WTC11 (cell line): ENCODE results near the gene SLC5A12. TPM values are rescaled to one million over a fixed set of nuclear protein-coding genes. Genes with fewer than 3 reads are reported as not detected.

ENCODE experiments used
- ATAC-seq: fragments of 200-7000 bp; cut with Tn5 transposase; 2 replicates; pipeline ENCODE4 v1.10.0; 2021; ENCODE audit warnings: mild to moderate bottlenecking, moderate library complexity
- Bru-seq: library from RNA; stranded (reverse); fragments of 400-500 nt; gene quantifications from one replicate; lab custom pipeline; 2021; lab: Mats Ljungman, UMichigan
- CTCF ChIA-PET: fragments of 300-600 bp; sonication (Branson Sonifier 250); formaldehyde crosslinking; loops from one replicate; lab custom pipeline; 2021; ENCODE audit warnings: antibody characterized with exemption; lab: Charles Lee
- POLR2A ChIA-PET: fragments of 350-600 bp; sonication (Branson Sonifier 250); formaldehyde crosslinking; loops from one replicate; lab custom pipeline; 2021; ENCODE audit warnings: antibody characterized with exemption; lab: Charles Lee
- DNase-seq: peaks from one replicate; pipeline ENCODE4 v3.0.0; 2021; ENCODE audit warnings: low spot score
- H3K27ac Mint-ChIP-seq: 2 replicates; pipeline ENCODE4 v1.8.0; 2021; ENCODE audit warnings: mixed read lengths
- H3K27me3 Mint-ChIP-seq: 2 replicates; pipeline ENCODE4 v1.8.0; 2021; ENCODE audit warnings: low read depth, mild to moderate bottlenecking, moderate library complexity, mixed read lengths
- H3K36me3 Mint-ChIP-seq: 2 replicates; pipeline ENCODE4 v1.8.0; 2021; ENCODE audit warnings: mixed read lengths
- H3K4me1 Mint-ChIP-seq: 2 replicates; pipeline ENCODE4 v1.8.0; 2022; ENCODE audit warnings: mixed read lengths
- H3K4me3 Mint-ChIP-seq: 2 replicates; pipeline ENCODE4 v1.8.0; 2021; ENCODE audit warnings: mild to moderate bottlenecking, moderate library complexity, mixed read lengths
- H3K9me3 Mint-ChIP-seq: 2 replicates; pipeline ENCODE4 v1.8.0; 2021; ENCODE audit warnings: mixed read lengths
- CBFB ChIP-seq: sonication (generic); formaldehyde crosslinking; IDR thresholded peaks from 2 replicates; pipeline ENCODE4 v1.8.1; 2022; ENCODE audit warnings: mild to moderate bottlenecking, low read depth, missing genetic modification reagents
- CREM ChIP-seq: sonication (generic); formaldehyde crosslinking; IDR thresholded peaks from 2 replicates; pipeline ENCODE4 v1.8.1; 2022; ENCODE audit warnings: mild to moderate bottlenecking, missing genetic modification reagents, moderate library complexity
- ELF4 ChIP-seq: sonication (generic); formaldehyde crosslinking; IDR thresholded peaks from 2 replicates; pipeline ENCODE4 v1.8.1; 2022; ENCODE audit warnings: low read depth, mild to moderate bottlenecking, moderate library complexity, missing genetic modification reagents
- EMX1 ChIP-seq: fragments of 250-450 bp; sonication (Bioruptor Pico); IDR thresholded peaks from 2 replicates; pipeline ENCODE4 v1.8.0; 2021; ENCODE audit warnings: mild to moderate bottlenecking
- MXD4 ChIP-seq: fragments of 250-450 bp; sonication (Bioruptor Pico); IDR thresholded peaks from 2 replicates; pipeline ENCODE4 v1.8.0; 2021; ENCODE audit warnings: mild to moderate bottlenecking, moderate library complexity, borderline replicate concordance
- SOX15 ChIP-seq: fragments of 250-450 bp; sonication (Bioruptor Pico); IDR thresholded peaks from 2 replicates; pipeline ENCODE4 v1.9.0; 2021; ENCODE audit warnings: mild to moderate bottlenecking
- SP1 ChIP-seq: sonication (generic); formaldehyde crosslinking; conservative IDR thresholded peaks from 2 replicates; pipeline ENCODE4 v1.8.1; 2022; ENCODE audit warnings: missing genetic modification reagents
- TP53 ChIP-seq: sonication (generic); formaldehyde crosslinking; IDR thresholded peaks from 2 replicates; pipeline ENCODE4 v1.8.1; 2023; ENCODE audit warnings: mild to moderate bottlenecking, missing genetic modification reagents
- long read RNA-seq, 3 experiments: library from RNA in 1 of 3; library from capped mRNA in 1 of 3; library from polyadenylated mRNA in 1 of 3; unstranded in 2 of 3; stranded (forward) in 1 of 3; transcript quantifications; one replicate each; pipeline ENCODE4 v2.0.0, GENCODE V29; 2021
- total RNA-seq: library from RNA; stranded (reverse); gene quantifications from 3 replicates; pipeline ENCODE4 v1.2.3, GENCODE V29; 2021
- TF ChIP-seq, protein P1 (sequence below): fragments of 250-450 bp; sonication (Bioruptor Pico); IDR thresholded peaks from 2 replicates; pipeline ENCODE4 v1.9.0; 2021; ENCODE audit warnings: mild to moderate bottlenecking
- TF ChIP-seq, protein P2 (sequence below): fragments of 250-450 bp; sonication (Bioruptor Pico); IDR thresholded peaks from 2 replicates; pipeline ENCODE4 v1.9.0; 2021; ENCODE audit warnings: mild to moderate bottlenecking
- TF ChIP-seq, protein P3 (sequence below): fragments of 200-600 bp; IDR thresholded peaks from 2 replicates; pipeline ENCODE4 v1.8.0; 2022; ENCODE audit warnings: antibody characterized with exemption
- TF ChIP-seq, protein P4 (sequence below): sonication (generic); formaldehyde crosslinking; conservative IDR thresholded peaks from 2 replicates; pipeline ENCODE4 v1.8.1; 2023; ENCODE audit warnings: mild to moderate bottlenecking, low read depth, missing genetic modification reagents, moderate library complexity
- TF ChIP-seq, protein P5 (sequence below): sonication (generic); formaldehyde crosslinking; IDR thresholded peaks from 2 replicates; pipeline ENCODE4 v1.8.1; 2022; ENCODE audit warnings: low read depth, missing genetic modification reagents, borderline replicate concordance

SLC5A12 gene, protein sequence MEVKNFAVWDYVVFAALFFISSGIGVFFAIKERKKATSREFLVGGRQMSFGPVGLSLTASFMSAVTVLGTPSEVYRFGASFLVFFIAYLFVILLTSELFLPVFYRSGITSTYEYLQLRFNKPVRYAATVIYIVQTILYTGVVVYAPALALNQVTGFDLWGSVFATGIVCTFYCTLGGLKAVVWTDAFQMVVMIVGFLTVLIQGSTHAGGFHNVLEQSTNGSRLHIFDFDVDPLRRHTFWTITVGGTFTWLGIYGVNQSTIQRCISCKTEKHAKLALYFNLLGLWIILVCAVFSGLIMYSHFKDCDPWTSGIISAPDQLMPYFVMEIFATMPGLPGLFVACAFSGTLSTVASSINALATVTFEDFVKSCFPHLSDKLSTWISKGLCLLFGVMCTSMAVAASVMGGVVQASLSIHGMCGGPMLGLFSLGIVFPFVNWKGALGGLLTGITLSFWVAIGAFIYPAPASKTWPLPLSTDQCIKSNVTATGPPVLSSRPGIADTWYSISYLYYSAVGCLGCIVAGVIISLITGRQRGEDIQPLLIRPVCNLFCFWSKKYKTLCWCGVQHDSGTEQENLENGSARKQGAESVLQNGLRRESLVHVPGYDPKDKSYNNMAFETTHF
- total RNA-seq (1.9 to 2.8 TPM (median 2.3 TPM) in 3 replicates), Bru-seq, nascent RNA (percentile 49 among the genes with signal in this experiment)
- long read RNA-seq, experiment 1, partial matches to known transcripts, result 1 of 5 reads
- long read RNA-seq, experiment 1, other reads (novel, unspliced or antisense), result 4 of 5 reads
- long read RNA-seq, experiment 2, partial matches to known transcripts, result 1 of 2 reads
- long read RNA-seq, experiment 2, other reads (novel, unspliced or antisense), result 1 of 2 reads
- long read RNA-seq, experiment 3, partial matches to known transcripts, result 0 of 1 reads
- long read RNA-seq, experiment 3, other reads (novel, unspliced or antisense), result 1 of 1 reads

DNA sequence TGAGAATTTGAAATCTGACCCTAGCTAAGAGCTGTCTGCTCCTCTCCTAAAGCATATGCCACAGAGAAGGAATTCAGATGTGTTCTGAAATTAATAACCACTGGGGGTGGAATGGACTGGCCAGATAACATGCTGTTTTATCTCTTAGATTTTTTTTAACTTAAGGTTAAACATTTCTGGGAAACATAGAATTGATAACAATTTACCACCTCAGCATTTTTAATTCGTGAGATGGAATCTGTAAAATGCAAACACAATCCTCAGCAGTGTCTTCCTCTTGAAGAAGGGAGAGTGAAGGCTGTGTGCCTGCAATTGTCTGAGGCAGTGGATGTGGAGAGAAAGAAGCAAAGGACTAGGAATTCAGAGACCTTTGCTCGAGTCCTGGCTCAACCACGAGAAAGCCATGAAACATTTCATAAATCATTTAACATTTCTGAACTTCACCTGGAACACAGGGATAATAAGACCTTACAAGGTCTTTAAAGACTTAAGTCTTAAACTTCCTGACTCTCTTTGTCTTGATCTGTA lies at the start of gene SLC5A12:
Gene SLC5A12, minus strand, starts transcription at position 113 of the 528 bp plus-strand sequence. CDS start 346 bp downstream, outside the sequence.
- no peak for ATAC-seq
- DNase-seq, result no peak
- H3K9me3 Mint-ChIP-seq, result no peaks in the 10 kb centered on the region
- TF ChIP-seq SOX15 (CRISPR knock-in tag), result no peak
- TF ChIP-seq EMX1 (CRISPR knock-in tag), result no peak
- TF ChIP-seq, protein P1, sequence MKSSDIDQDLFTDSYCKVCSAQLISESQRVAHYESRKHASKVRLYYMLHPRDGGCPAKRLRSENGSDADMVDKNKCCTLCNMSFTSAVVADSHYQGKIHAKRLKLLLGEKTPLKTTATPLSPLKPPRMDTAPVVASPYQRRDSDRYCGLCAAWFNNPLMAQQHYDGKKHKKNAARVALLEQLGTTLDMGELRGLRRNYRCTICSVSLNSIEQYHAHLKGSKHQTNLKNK (CRISPR knock-in tag), result no peak
- TF ChIP-seq, protein P2, sequence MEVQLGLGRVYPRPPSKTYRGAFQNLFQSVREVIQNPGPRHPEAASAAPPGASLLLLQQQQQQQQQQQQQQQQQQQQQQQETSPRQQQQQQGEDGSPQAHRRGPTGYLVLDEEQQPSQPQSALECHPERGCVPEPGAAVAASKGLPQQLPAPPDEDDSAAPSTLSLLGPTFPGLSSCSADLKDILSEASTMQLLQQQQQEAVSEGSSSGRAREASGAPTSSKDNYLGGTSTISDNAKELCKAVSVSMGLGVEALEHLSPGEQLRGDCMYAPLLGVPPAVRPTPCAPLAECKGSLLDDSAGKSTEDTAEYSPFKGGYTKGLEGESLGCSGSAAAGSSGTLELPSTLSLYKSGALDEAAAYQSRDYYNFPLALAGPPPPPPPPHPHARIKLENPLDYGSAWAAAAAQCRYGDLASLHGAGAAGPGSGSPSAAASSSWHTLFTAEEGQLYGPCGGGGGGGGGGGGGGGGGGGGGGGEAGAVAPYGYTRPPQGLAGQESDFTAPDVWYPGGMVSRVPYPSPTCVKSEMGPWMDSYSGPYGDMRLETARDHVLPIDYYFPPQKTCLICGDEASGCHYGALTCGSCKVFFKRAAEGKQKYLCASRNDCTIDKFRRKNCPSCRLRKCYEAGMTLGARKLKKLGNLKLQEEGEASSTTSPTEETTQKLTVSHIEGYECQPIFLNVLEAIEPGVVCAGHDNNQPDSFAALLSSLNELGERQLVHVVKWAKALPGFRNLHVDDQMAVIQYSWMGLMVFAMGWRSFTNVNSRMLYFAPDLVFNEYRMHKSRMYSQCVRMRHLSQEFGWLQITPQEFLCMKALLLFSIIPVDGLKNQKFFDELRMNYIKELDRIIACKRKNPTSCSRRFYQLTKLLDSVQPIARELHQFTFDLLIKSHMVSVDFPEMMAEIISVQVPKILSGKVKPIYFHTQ (CRISPR knock-in tag), result no peak
- TF ChIP-seq, protein P3, sequence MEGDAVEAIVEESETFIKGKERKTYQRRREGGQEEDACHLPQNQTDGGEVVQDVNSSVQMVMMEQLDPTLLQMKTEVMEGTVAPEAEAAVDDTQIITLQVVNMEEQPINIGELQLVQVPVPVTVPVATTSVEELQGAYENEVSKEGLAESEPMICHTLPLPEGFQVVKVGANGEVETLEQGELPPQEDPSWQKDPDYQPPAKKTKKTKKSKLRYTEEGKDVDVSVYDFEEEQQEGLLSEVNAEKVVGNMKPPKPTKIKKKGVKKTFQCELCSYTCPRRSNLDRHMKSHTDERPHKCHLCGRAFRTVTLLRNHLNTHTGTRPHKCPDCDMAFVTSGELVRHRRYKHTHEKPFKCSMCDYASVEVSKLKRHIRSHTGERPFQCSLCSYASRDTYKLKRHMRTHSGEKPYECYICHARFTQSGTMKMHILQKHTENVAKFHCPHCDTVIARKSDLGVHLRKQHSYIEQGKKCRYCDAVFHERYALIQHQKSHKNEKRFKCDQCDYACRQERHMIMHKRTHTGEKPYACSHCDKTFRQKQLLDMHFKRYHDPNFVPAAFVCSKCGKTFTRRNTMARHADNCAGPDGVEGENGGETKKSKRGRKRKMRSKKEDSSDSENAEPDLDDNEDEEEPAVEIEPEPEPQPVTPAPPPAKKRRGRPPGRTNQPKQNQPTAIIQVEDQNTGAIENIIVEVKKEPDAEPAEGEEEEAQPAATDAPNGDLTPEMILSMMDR, result no peak
- TF ChIP-seq, protein P4, sequence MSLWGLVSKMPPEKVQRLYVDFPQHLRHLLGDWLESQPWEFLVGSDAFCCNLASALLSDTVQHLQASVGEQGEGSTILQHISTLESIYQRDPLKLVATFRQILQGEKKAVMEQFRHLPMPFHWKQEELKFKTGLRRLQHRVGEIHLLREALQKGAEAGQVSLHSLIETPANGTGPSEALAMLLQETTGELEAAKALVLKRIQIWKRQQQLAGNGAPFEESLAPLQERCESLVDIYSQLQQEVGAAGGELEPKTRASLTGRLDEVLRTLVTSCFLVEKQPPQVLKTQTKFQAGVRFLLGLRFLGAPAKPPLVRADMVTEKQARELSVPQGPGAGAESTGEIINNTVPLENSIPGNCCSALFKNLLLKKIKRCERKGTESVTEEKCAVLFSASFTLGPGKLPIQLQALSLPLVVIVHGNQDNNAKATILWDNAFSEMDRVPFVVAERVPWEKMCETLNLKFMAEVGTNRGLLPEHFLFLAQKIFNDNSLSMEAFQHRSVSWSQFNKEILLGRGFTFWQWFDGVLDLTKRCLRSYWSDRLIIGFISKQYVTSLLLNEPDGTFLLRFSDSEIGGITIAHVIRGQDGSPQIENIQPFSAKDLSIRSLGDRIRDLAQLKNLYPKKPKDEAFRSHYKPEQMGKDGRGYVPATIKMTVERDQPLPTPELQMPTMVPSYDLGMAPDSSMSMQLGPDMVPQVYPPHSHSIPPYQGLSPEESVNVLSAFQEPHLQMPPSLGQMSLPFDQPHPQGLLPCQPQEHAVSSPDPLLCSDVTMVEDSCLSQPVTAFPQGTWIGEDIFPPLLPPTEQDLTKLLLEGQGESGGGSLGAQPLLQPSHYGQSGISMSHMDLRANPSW (CRISPR knock-in tag), result no peak
- TF ChIP-seq, protein P5, sequence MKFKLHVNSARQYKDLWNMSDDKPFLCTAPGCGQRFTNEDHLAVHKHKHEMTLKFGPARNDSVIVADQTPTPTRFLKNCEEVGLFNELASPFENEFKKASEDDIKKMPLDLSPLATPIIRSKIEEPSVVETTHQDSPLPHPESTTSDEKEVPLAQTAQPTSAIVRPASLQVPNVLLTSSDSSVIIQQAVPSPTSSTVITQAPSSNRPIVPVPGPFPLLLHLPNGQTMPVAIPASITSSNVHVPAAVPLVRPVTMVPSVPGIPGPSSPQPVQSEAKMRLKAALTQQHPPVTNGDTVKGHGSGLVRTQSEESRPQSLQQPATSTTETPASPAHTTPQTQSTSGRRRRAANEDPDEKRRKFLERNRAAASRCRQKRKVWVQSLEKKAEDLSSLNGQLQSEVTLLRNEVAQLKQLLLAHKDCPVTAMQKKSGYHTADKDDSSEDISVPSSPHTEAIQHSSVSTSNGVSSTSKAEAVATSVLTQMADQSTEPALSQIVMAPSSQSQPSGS (CRISPR knock-in tag), result no peak
- TF ChIP-seq MXD4 (CRISPR knock-in tag), result no peak
- TF ChIP-seq SP1 (CRISPR knock-in tag), result no peak
- TF ChIP-seq CREM (CRISPR knock-in tag), result no peak
- no peak for TF ChIP-seq CBFB (CRISPR knock-in tag)
- no peak for TF ChIP-seq TP53 (CRISPR knock-in tag)
- TF ChIP-seq ELF4 (CRISPR knock-in tag), result no peak
- H3K27ac Mint-ChIP-seq, result no peak within 1 kb of the TSS
- CTCF ChIA-PET, result no interaction called here
- H3K4me1 Mint-ChIP-seq, result no peaks in the 10 kb centered on the region
- no peaks in the 10 kb centered on the region for H3K36me3 Mint-ChIP-seq
- H3K27me3 Mint-ChIP-seq, result no peaks in the 10 kb centered on the region; the same call in 1 of the 2 replicates
- no peak within 1 kb of the TSS for H3K4me3 Mint-ChIP-seq
- POLR2A ChIA-PET, result no interaction called here
